Mesothelial cell of epicardium (in vitro differentiated cells): Measurements from ENCODE around the gene TM2D1. TPM values are rescaled to one million over a fixed set of nuclear protein-coding genes. Genes with fewer than 3 reads are reported as not detected.

Experiments used
- total RNA-seq: library from RNA; stranded (reverse); gene quantifications from 3 replicates; pipeline ENCODE4 v1.2.1, GENCODE V29; 2021

Gene TM2D1
- total RNA-seq, 1 donor from 2014 or later: 55.5 TPM

Other genes with a start within 250 kb of the TM2D1 start
- 118 to 129 TPM (median 120 TPM) in 3 replicates for gene PATJ, start 17.3 kb upstream of the TM2D1 start, total RNA-seq